MG63 (cell line): ENCODE results near the gene GRB14. TPM values are rescaled to one million over a fixed set of nuclear protein-coding genes. Genes with fewer than 3 reads are reported as not detected.
A peak's percentile ranks its signal among the peaks of the same experiment; 100 is the strongest.
"Not testable (repeated sequence)": the region's sequence is repeated elsewhere in the genome, so short reads cannot be mapped to it uniquely, and the experiment has no call there.

Experiments used
- DNase-seq: peaks from one replicate; pipeline ENCODE4 v3.0.0-alpha.2; 2020
- H3K27me3 ChIP-seq: fragments of 250-450 bp; sonication (Bioruptor Pico); 2 replicates; pipeline ENCODE4 v1.5.1; 2020; ENCODE audit warnings: mild to moderate bottlenecking, moderate library complexity
- H3K36me3 ChIP-seq: fragments of 250-450 bp; sonication (Bioruptor Pico); 2 replicates; pipeline ENCODE4 v1.5.1; 2020; ENCODE audit warnings: mild to moderate bottlenecking, moderate library complexity
- H3K4me3 ChIP-seq: fragments of 250-450 bp; sonication (Bioruptor Pico); 2 replicates; pipeline ENCODE4 v1.5.1; 2020; ENCODE audit warnings: mild to moderate bottlenecking, moderate library complexity
- H3K9me3 ChIP-seq: fragments of 250-450 bp; sonication (Bioruptor Pico); 2 replicates; pipeline ENCODE4 v1.5.1; 2020; ENCODE audit warnings: mild to moderate bottlenecking, moderate library complexity
- total RNA-seq: library from RNA; depleted of rRNA; stranded (reverse); fragments of >200 nt; shearing (Covaris generic); gene quantifications from 2 replicates; pipeline ENCODE4 v1.2.3, GENCODE V29; 2014; ENCODE audit warnings: low replicate concordance; rRNA removed

GRB14 gene
- total RNA-seq, result 1.1 and 1.4 TPM in 2 replicates

DNA sequence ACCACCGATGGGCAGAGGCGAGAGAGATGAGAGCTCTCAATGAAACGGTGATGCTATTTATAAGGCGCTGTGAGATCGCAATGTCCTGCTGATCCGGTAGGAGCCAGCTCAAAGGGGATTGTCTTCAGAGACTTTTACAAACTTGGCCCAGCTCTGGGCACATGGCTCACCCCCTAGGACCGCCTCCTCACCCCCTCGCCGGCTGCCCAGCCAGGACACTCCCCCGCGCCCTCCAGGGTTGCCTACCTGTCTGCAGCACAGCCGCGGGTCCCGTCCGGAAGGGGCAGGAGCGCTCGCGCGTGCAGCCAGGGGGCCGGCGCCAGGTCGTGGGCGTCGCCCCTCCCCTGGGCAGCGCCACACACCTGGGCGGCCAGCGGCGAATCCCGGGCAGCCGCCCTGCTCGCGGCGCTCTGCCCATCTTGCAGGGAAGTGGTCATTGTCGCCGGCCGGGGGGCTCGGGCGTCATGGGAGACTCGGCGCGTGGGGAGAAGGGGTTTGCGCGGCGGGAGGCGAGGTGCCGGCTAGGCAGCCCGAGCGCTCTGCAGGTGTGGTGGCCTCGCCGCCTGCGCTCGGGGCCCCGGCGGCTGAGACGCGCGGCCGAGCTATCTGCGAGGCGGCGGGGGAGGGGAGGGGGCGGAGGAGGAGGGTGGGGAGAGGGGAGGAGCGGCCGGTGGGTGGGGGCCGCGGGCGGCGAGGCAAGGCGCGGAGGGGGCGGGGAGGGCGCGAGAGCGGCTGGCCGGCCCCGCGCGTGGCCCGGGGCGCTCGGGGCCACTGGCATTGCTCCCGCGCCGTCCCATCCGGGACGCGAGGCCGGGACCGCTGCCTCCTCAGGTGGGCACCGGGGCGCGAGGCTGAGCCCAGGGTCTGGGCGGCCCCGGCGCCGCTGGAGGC is at the start of gene GRB14:
Gene GRB14, minus strand, starts transcription at position 610 of the 891 bp plus-strand sequence. Its CDS starts 173 bp downstream, at position 437.
- H3K9me3 ChIP-seq, result no peaks in the 10 kb centered on the region
- H3K27me3 ChIP-seq, result no peaks in the 10 kb centered on the region
- no peaks in the 10 kb centered on the region for H3K36me3 ChIP-seq
- H3K4me3 ChIP-seq, result peak within 1 kb of the TSS; percentile 52
- peak; percentile 59 for DNase-seq

DNA sequence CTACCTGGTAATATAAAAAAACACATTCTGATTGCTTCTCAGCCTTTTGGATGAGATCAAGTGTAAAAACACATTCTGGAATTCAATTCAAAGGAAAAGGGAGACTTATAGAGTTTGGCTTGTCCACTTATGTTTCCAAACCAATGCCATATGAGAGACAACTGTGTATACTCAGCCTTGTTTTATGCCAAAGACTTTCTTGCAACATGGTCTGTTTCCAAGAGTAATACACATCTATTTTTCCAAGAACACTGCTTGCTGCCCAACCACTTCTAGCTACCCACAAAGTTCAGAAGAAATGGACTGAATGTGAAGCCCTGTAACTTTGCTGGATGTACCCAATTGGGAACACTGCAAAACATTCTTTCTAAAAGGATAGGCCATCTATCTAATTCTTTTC is 48.0 kb upstream of the GRB14 start:
- Histone ChIP-seq H3K36me3 (no peaks in the 10 kb centered on the region), H3K27me3 (no peaks in the 10 kb centered on the region), H3K9me3 (no peaks in the 10 kb centered on the region), H3K4me3 (no peak overlapping the region)
- DNase-seq, result no peak

DNA sequence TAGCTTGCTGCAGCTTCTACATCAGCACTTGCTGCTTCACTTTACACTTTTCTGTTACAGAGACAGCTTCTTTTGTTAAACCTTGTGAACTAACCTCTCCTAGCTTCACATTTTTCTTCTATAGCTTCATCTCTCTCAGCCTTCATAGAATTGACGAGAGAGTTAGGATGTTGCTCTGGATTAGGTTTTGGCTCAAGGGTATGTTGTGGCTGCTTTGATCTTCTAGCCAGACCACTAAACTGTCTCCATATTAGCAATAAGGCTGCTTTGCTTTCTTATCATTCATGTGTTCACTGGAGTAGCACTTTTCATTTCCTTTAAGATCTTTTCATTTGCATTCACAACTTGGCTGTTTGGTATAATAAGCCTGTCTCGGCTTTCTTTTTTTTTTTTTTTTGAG is 46.3 kb upstream of the GRB14 start:
- no peaks in the 10 kb centered on the region for H3K27me3 ChIP-seq
- DNase-seq, result no peak
- H3K4me3 ChIP-seq, result no peak overlapping the region
- H3K36me3 ChIP-seq, result no peaks in the 10 kb centered on the region
- no peaks in the 10 kb centered on the region for H3K9me3 ChIP-seq

DNA sequence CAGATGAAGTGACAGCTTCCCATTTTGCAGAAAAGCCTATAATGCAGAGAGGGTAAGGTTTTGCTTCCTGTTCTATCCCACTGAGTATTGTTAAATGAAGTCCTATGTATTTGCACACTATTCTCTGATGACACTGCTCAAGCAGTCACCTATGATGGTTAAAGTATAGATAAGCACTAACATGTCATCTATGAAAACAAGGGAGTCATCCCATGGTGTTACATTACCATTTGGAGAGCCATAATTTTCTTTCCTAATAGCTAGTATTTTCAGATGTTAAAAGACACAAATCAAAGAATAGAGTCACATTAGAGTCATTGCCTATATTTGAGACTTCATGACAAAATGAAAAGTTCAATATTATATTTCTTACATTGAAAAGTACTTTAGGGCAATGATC is 42.8 kb upstream of the GRB14 start:
- Histone ChIP-seq H3K4me3 (no peak overlapping the region), H3K9me3 (no peaks in the 10 kb centered on the region), H3K36me3 (no peaks in the 10 kb centered on the region), H3K27me3 (no peaks in the 10 kb centered on the region)
- no peak for DNase-seq

DNA sequence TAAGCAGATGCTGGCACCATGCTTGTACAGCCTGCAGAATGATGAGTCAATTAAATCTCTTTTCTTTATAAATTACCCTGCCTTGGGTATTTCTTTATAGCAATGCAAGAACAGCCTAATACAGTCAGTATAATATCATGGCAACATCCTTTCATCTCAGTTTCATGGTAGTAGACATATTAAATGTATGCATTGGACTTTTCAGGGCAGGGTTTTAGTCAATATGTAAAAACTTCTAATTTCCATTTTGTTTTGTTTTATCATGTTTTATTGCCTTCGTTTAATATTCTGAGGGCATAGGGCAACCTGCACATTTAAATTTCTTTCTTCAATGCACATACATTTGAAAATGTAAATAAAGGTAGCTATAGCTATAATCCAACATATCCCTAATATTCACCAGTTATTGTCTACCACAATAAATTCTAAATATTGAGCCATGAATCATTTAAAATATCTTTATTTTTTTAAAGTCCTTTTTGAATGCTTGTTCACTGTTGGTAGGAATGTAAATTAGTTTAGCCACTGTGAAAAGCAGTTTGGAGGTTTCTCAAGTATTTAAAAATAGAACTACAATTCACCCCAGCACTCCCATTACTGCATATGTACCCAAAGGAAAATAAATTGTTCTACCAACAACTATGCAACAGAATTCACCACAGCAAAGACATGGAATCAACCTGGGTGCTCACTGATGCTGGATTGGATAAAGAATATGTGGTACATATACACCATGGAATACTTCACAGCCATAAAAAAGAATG is 41.8 kb upstream of the GRB14 start:
- Histone ChIP-seq H3K4me3 (no peak overlapping the region), H3K27me3 (no peaks in the 10 kb centered on the region), H3K9me3 (no peaks in the 10 kb centered on the region), H3K36me3 (no peaks in the 10 kb centered on the region)
- DNase-seq, result no peak

DNA sequence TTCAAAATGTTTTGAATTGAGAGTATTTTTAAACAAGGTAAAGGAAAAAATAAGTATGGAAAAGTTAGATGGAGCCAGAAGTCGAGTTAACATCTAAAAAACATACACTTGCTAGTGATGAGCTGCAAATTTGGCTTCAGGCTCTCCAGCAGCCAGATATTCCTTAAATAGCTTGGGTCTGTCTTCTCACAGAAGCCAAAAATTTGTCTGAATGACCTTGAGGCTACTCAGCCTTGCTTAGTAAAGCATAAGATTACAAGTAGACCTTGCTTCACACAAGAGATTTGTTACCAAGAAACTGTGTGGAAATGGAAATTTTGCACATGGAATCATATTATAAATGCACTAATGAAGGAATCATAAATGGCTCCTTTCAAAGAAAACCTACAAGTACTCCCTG is 40.8 kb upstream of the GRB14 start:
- H3K4me3 ChIP-seq, result no peak overlapping the region
- H3K9me3 ChIP-seq, result no peaks in the 10 kb centered on the region
- H3K36me3 ChIP-seq, result no peaks in the 10 kb centered on the region
- no peaks in the 10 kb centered on the region for H3K27me3 ChIP-seq
- no peak for DNase-seq

- Histone ChIP-seq H3K36me3 (no peaks in the 10 kb centered on the region), H3K4me3 (no peak overlapping the region), H3K9me3 (no peaks in the 10 kb centered on the region), H3K27me3 (no peaks in the 10 kb centered on the region)
- no peak for DNase-seq
Measured at GRCh38 chr2:164661349-164661748, 40.1 kb upstream of the GRB14 start.

GRCh38 chr2:164657129-164657528 is 35.8 kb upstream of the GRB14 start:
- Histone ChIP-seq H3K27me3 (no peaks in the 10 kb centered on the region), H3K4me3 (no peak overlapping the region), H3K36me3 (no peaks in the 10 kb centered on the region), H3K9me3 (no peaks in the 10 kb centered on the region)
- peak; percentile 14 for DNase-seq

DNA sequence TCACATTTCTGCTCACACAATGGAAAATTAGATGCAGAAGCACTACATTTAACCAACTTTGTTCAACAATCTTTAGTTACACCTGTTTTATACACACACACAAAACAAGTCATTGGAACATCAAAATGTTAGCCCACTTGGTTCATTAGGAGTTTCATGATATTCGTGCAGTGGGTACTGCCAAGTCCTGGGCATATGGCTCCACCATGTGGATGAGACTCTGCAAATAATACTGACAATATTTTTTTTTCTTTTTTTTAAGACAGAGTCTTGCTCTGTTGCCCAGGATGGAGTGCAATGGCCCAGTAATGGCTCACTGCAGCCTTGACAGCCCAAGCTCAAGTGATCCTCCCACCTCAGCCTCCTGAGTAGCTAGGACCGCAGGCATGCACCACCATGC is 34.5 kb upstream of the GRB14 start:
- DNase-seq, result peak; percentile 2
- Histone ChIP-seq H3K27me3 (no peaks in the 10 kb centered on the region), H3K9me3 (peaks cover 2% of the 10 kb centered on the region; the same call in 1 of the 2 replicates)

GRCh38 chr2:164655336-164655735 is 34.1 kb upstream of the GRB14 start:
- H3K4me3 ChIP-seq, result no peak overlapping the region
- H3K27me3 ChIP-seq, result no peaks in the 10 kb centered on the region
- peaks cover 2% of the 10 kb centered on the region; the same call in 1 of the 2 replicates for H3K9me3 ChIP-seq
- no peaks in the 10 kb centered on the region for H3K36me3 ChIP-seq
- no peak for DNase-seq

More for the DNA sequence above, 34.5 kb upstream of the GRB14 start:
- Histone ChIP-seq H3K36me3 (no peaks in the 10 kb centered on the region), H3K4me3 (no peak overlapping the region)

GRCh38 chr2:164651361-164651760 is 30.1 kb upstream of the GRB14 start:
- peaks cover 20% of the 10 kb centered on the region for H3K9me3 ChIP-seq
- no peak overlapping the region for H3K4me3 ChIP-seq
- H3K27me3 ChIP-seq, result no peaks in the 10 kb centered on the region
- no peak for DNase-seq
- H3K36me3 ChIP-seq, result no peaks in the 10 kb centered on the region

GRCh38 chr2:164644036-164644700 is 22.9 kb upstream of the GRB14 start:
- Histone ChIP-seq H3K27me3 (no peaks in the 10 kb centered on the region), H3K36me3 (no peaks in the 10 kb centered on the region), H3K4me3 (no peak overlapping the region), H3K9me3 (peaks cover 9% of the 10 kb centered on the region)
- no peak for DNase-seq

DNA sequence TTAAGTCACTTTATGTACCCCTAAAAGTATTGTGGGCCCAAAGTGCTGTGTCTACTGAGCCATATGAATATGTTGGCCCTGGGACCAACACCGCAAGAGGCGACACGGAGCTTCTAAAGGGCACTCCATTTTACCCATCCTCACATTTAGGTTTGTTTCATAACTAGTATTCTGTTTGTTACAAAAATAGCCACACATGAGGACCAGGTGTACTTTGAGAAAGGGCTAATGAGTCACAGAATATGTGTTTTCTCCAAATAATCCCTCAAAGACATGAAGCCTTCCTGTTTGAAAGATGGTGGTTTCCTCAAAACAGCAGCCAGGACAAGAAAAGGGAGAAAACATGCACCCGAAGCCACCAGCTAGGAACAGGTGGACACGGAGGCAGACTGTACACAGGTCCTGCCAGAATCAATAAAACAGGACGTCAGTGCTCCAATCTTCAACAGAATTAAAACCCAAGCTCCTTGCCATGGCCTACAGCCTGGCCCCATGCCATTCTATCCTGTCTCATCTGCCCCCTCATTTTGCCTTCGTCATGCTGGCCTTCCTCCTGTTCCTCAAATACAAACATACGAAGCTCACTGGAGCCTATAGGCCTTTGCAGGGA is 21.8 kb upstream of the GRB14 start:
- Histone ChIP-seq H3K36me3 (no peaks in the 10 kb centered on the region), H3K4me3 (no peak overlapping the region)

DNA sequence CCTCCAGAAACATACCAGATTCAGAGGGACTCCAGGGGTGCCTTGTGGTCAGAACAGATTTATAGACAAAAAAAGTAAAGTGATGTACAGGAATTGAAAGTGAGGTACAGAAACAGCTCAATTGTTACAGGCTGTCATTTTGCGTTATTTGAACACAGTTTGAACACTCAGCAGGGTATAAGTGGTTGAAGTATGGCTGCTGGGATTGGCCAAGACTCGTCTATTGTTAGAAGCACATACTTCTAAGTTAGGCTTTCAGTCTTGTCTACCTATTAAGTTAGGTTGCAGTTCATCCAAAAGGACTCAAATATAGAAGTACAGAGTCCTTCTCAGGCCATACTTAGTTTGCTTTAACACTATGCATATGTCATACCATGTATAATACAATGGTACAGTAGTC is 21.0 kb upstream of the GRB14 start:
- H3K9me3 ChIP-seq, result peaks cover 2% of the 10 kb centered on the region; the same call in 1 of the 2 replicates
- no peaks in the 10 kb centered on the region for H3K27me3 ChIP-seq
- H3K4me3 ChIP-seq, result no peak overlapping the region
- no peaks in the 10 kb centered on the region for H3K36me3 ChIP-seq
- no peak for DNase-seq

More for the DNA sequence above, 21.8 kb upstream of the GRB14 start:
- Histone ChIP-seq H3K9me3 (peaks cover 5% of the 10 kb centered on the region), H3K27me3 (no peaks in the 10 kb centered on the region)
- DNase-seq, result no peak

DNA sequence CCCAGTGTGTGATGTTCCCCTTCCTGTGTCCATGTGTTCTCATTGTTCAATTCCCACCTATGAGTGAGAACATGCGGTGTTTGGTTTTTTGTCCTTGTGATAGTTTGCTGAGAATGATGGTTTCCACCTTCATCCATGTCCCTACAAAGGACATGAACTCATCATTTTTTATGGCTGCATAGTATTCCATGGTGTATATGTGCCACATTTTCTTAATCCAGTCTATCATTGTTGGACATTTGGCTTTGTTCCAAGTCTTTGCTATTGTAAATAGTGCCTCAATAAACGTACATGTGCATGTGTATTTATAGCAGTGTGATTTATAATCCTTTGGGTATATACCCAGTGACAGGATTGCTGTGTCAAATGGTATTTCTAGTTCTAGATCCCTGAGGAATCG is 7.0 kb upstream of the GRB14 start:
- DNase-seq, H3K4me3 ChIP-seq, H3K9me3 ChIP-seq, H3K36me3 ChIP-seq, H3K27me3 ChIP-seq: not testable (repeated sequence)

DNA sequence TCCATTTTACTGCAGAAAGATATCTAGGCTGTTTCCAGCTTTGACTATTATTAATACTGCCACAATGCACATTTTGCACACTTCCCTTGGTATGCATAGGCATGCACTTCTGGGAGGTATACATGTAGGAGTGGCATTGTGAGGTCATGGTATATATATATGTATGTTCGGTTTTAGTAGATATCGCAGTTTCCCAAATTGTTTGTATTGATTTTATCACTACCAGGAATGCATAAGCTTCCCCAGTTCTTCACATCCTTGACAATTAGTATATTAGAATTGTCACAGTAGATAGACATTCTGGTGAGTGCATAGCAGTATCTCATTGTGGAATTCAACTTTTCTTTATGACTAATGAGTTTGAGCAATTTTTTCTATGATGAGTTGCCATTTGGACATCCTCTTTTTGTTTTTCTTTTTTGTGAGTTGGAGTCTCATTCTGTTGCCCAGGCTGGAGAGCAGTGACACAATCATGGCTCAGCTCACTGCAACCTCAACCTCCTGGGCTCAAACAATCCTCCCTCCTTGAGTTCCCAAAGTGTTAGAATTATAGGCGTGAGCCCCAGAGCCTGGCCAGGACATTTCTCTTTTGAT is 4.2 kb upstream of the GRB14 start:
- H3K36me3 ChIP-seq, result no peaks in the 10 kb centered on the region
- DNase-seq, result peak; percentile 71
- H3K9me3 ChIP-seq, result no peaks in the 10 kb centered on the region
- no peak overlapping the region for H3K4me3 ChIP-seq
- H3K27me3 ChIP-seq, result no peaks in the 10 kb centered on the region
